ENCODE data around the gene SLC12A8.

SLC12A8 gene

GRCh38 chr3:125214738-125215137 lies 2.2 kb upstream of the SLC12A8 start:
- DNase-seq (ENCODE audit: low read depth), result no peak

GRCh38 chr3:125213946-125214542 lies 1.5 kb upstream of the SLC12A8 start:
- DNase-seq (ENCODE audit: low read depth), result no peak

- no peak for DNase-seq (ENCODE audit: low read depth)
These were observed 812 bp upstream of the SLC12A8 start for GRCh38 chr3:125213364-125213755.

- DNase-seq (ENCODE audit: low read depth), result no peak
These were observed 448 bp downstream of the SLC12A8 start for GRCh38 chr3:125212091-125212508.

GRCh38 chr3:125211523-125212090 lies 941 bp downstream of the SLC12A8 start:
- no peak for DNase-seq (ENCODE audit: low read depth)

GRCh38 chr3:125207949-125208568 lies 4.5 kb downstream of the SLC12A8 start:
- DNase-seq (ENCODE audit: low read depth), result no peak

- no peak for DNase-seq (ENCODE audit: low read depth)
These were observed 5.0 kb downstream of the SLC12A8 start for GRCh38 chr3:125207507-125207906.

GRCh38 chr3:125206934-125207333 lies 5.6 kb downstream of the SLC12A8 start:
- no peak for DNase-seq (ENCODE audit: low read depth)

GRCh38 chr3:125203731-125204130 lies 8.8 kb downstream of the SLC12A8 start:
- no peak for DNase-seq (ENCODE audit: low read depth)

- no peak for DNase-seq (ENCODE audit: low read depth)
These were observed 10.4 kb downstream of the SLC12A8 start for GRCh38 chr3:125202197-125202596.

- no peak for DNase-seq (ENCODE audit: low read depth)
These were observed 11.8 kb downstream of the SLC12A8 start for GRCh38 chr3:125200731-125201139.

- DNase-seq (ENCODE audit: low read depth), result no peak
These were observed 17.5 kb downstream of the SLC12A8 start for GRCh38 chr3:125194849-125195601.

GRCh38 chr3:125194061-125194848 lies 18.3 kb downstream of the SLC12A8 start:
- no peak for DNase-seq (ENCODE audit: low read depth)

GRCh38 chr3:125192190-125193035 lies 20.1 kb downstream of the SLC12A8 start:
- DNase-seq (ENCODE audit: low read depth), result no peak

- no peak for DNase-seq (ENCODE audit: low read depth)
These were observed 20.8 kb downstream of the SLC12A8 start for GRCh38 chr3:125191730-125192129.

- DNase-seq (ENCODE audit: low read depth), result no peak
These were observed 21.3 kb downstream of the SLC12A8 start for GRCh38 chr3:125191256-125191655.

GRCh38 chr3:125190786-125191185 lies 21.8 kb downstream of the SLC12A8 start:
- DNase-seq (ENCODE audit: low read depth), result no peak

- DNase-seq (ENCODE audit: low read depth), result no peak
These were observed 23.0 kb downstream of the SLC12A8 start for GRCh38 chr3:125189378-125190165.

- no peak for DNase-seq (ENCODE audit: low read depth)
These were observed 23.6 kb downstream of the SLC12A8 start for GRCh38 chr3:125188955-125189354.

- no peak for DNase-seq (ENCODE audit: low read depth)
These were observed 25.0 kb downstream of the SLC12A8 start for GRCh38 chr3:125187599-125187910.
